HepG2 (cell line): ENCODE data around the gene EDAR. TPM values are rescaled to one million over a fixed set of nuclear protein-coding genes. Genes with fewer than 3 reads are reported as not detected.

Experiments used
- ATAC-seq: fragments of 200-7000 bp; cut with Tn5 transposase; 3 replicates; pipeline ENCODE4 v1.9.1; 2020; ENCODE audit warnings: mild to moderate bottlenecking, moderate library complexity
- BruUV-seq: library from RNA; stranded (reverse); fragments of 400-500 nt; replicated peaks from 2 replicates; lab custom pipeline; 2021; lab: Mats Ljungman, UMichigan
- CTCF ChIA-PET: fragments of 300-600 bp; formaldehyde crosslinking; extraction: SDS; loops from one replicate; lab custom pipeline; 2021; ENCODE audit warnings: low total read pairs, inconsistent platforms, low intra/inter-chr PET ratio; lab: Yijun Ruan, JAX
- POLR2A ChIA-PET: fragments of 350-600 bp; sonication (Branson Sonifier 250); formaldehyde crosslinking; loops from one replicate; lab custom pipeline; 2020; ENCODE audit warnings: antibody characterized with exemption, inconsistent platforms; lab: Yijun Ruan, JAX
- DNase-seq: peaks from one replicate; pipeline ENCODE4 v3.0.0-alpha.2; 2015; ENCODE audit warnings: low spot score
- FAIRE-seq: peaks from 3 replicates; lab custom pipeline; 2011; peaks lifted over from hg19 to GRCh38; lab: Jason Lieb, UNC
- H2AFZ ChIP-seq: one replicate; pipeline ENCODE4 v1.6.1; 2011; ENCODE audit warnings: low read length, inconsistent platforms
- H3K27ac ChIP-seq: fragments of 300-600 bp; 3 replicates; pipeline ENCODE4 v1.8.0; 2011; ENCODE audit warnings: mixed run types, mild to moderate bottlenecking, mixed read lengths, low read length, inconsistent platforms; ENCODE audit not compliant: insufficient read depth; ENCODE audit errors: extremely low read length
- H3K27me3 ChIP-seq, 2 experiments: fragments of 200-600 bp in 1 of 2; 2 replicates in 1 of 2; 3 replicates in 1 of 2; pipeline versions ENCODE4 v1.6.0 to v1.8.0; 2011; ENCODE audit warnings: low read length in 2 of 2, mild to moderate bottlenecking in 2 of 2, moderate library complexity in 2 of 2, inconsistent platforms in 1 of 2; ENCODE audit not compliant: insufficient read depth in 2 of 2, control insufficient read depth in 1 of 2
- H3K36me3 ChIP-seq, 2 experiments: fragments of 200-600 bp in 1 of 2; replicated peaks in 1 of 2; 2 replicates in 1 of 2; 3 replicates in 1 of 2; pipeline versions ENCODE4 v1.5.1 to v1.8.0; 2011; ENCODE audit warnings: low read length in 2 of 2, inconsistent platforms in 1 of 2; ENCODE audit not compliant: insufficient read depth in 2 of 2, control insufficient read depth in 1 of 2
- H3K4me1 ChIP-seq: 2 replicates; pipeline ENCODE4 v1.5.1; 2012; ENCODE audit warnings: low read length, inconsistent platforms; ENCODE audit not compliant: insufficient read depth
- H3K4me2 ChIP-seq: 2 replicates; pipeline ENCODE4 v1.6.0; 2011; ENCODE audit warnings: low read depth, low read length, inconsistent platforms
- H3K4me3 ChIP-seq, 3 experiments: fragments of 200-600 bp in 1 of 3; sonication (generic), shearing (Covaris generic) in 1 of 3; replicated peaks in 1 of 3; 2 replicates each; pipeline ENCODE4 v1.5.1; 2011 to 2016; ENCODE audit warnings: low read length in 3 of 3, inconsistent platforms in 2 of 3, low read depth in 2 of 3, mild to moderate bottlenecking in 2 of 3, control low read depth in 1 of 3, mixed read lengths in 1 of 3; ENCODE audit not compliant: insufficient read depth in 1 of 3
- H3K79me2 ChIP-seq: one replicate; pipeline ENCODE4 v1.6.1; 2011; ENCODE audit warnings: low read length, inconsistent platforms; ENCODE audit not compliant: insufficient read depth
- H3K9ac ChIP-seq: 2 replicates; pipeline ENCODE4 v1.6.0; 2011; ENCODE audit warnings: mild to moderate bottlenecking, low read depth, low read length, inconsistent platforms; ENCODE audit not compliant: insufficient read depth
- H3K9me3 ChIP-seq: 2 replicates; pipeline ENCODE4 v1.5.1; 2012; ENCODE audit warnings: mild to moderate bottlenecking, low read length
- H4K20me1 ChIP-seq: 2 replicates; pipeline ENCODE4 v1.6.0; 2011; ENCODE audit warnings: inconsistent platforms, mild to moderate bottlenecking, low read length, moderate library complexity; ENCODE audit not compliant: insufficient read depth
- ARNT ChIP-seq: fragments of 450-650 bp; IDR thresholded peaks from 2 replicates; pipeline ENCODE4 v1.6.1; 2017
- DDIT3 ChIP-seq: sonication (generic); formaldehyde crosslinking; IDR thresholded peaks from 2 replicates; pipeline ENCODE4 v1.4.0; 2020; ENCODE audit warnings: mild to moderate bottlenecking, missing genetic modification reagents
- DNMT1 ChIP-seq: sonication (generic); formaldehyde crosslinking; IDR thresholded peaks from 2 replicates; pipeline ENCODE4 v1.5.1; 2020; ENCODE audit warnings: mild to moderate bottlenecking, missing genetic modification reagents
- E2F1 ChIP-seq: sonication (generic); formaldehyde crosslinking; IDR thresholded peaks from 2 replicates; pipeline ENCODE4 v1.5.0; 2020; ENCODE audit warnings: missing genetic modification reagents
- FOXP1 ChIP-seq, 2 experiments: fragments of 450-650 bp in 1 of 2; IDR thresholded peaks; 2 replicates each; pipeline ENCODE4 v1.6.1; 2017 to 2018; ENCODE audit warnings: antibody characterized with exemption in 1 of 2
- HNRNPK ChIP-seq: fragments of 200-400 bp; formaldehyde crosslinking; IDR thresholded peaks from 2 replicates; pipeline ENCODE4 v1.6.1; 2018; ENCODE audit warnings: low read length, low read depth, moderate library complexity, mild to moderate bottlenecking; ENCODE audit not compliant: poor library complexity, severe bottlenecking
- HNRNPUL1 ChIP-seq: fragments of 200-400 bp; formaldehyde crosslinking; IDR thresholded peaks from 2 replicates; pipeline ENCODE4 v1.6.1; 2017; ENCODE audit warnings: low read depth, mild to moderate bottlenecking, low read length, moderate library complexity
- MXD3 ChIP-seq: IDR thresholded peaks from 2 replicates; pipeline ENCODE4 v1.6.1; 2016; ENCODE audit warnings: mild to moderate bottlenecking, missing biosample characterization, missing genetic modification reagents
- ZBTB49 ChIP-seq: sonication (generic); formaldehyde crosslinking; IDR thresholded peaks from 2 replicates; pipeline ENCODE4 v1.4.0; 2020; ENCODE audit warnings: missing genetic modification reagents, borderline replicate concordance
- ZNF18 ChIP-seq: sonication (generic); formaldehyde crosslinking; IDR thresholded peaks from 2 replicates; pipeline ENCODE4 v1.8.0; 2022; ENCODE audit warnings: mild to moderate bottlenecking, missing genetic modification reagents; ENCODE audit not compliant: insufficient replicate concordance
- ZNF572 ChIP-seq: sonication (generic); formaldehyde crosslinking; IDR thresholded peaks from 2 replicates; pipeline ENCODE4 v1.5.1; 2020; ENCODE audit warnings: mild to moderate bottlenecking, missing genetic modification reagents
- ZNF607 ChIP-seq: sonication (generic); formaldehyde crosslinking; IDR thresholded peaks from 2 replicates; pipeline ENCODE4 v1.5.1; 2020; ENCODE audit warnings: missing genetic modification reagents, mild to moderate bottlenecking, borderline replicate concordance
- ZNF784 ChIP-seq: sonication (generic); formaldehyde crosslinking; IDR thresholded peaks from 2 replicates; pipeline ENCODE4 v1.5.1; 2020; ENCODE audit warnings: missing genetic modification reagents, mild to moderate bottlenecking, borderline replicate concordance
- WGBS: methylation state at CpG from one replicate; pipeline ENCODE4 v1.1.6; 2017; ENCODE audit warnings: low lambda C conversion rate; 5-methylcytosine and 5-hydroxymethylcytosine counted together
- in situ Hi-C: cut with HindIII; loops from 2 replicates; pipeline ENCODE4 v1.10.0; 2017; ENCODE audit warnings: low pct_unique_long_range_greater_than_20kb; ENCODE audit not compliant: extremely low pct_ligation_motif_present
- intact Hi-C: fragments of 100-400 bp; cut with micrococcal nuclease; formaldehyde crosslinking; loops from one replicate; pipeline ENCODE4 v1.10.0; 2022; ENCODE audit not compliant: unreplicated experiment
- polyA plus RNA-seq, 8 experiments: library from polyadenylated mRNA; depleted of rRNA in 3 of 8; stranded (reverse) in 7 of 8; unstranded in 1 of 8; fragments of >200 nt; fragmentation: Illumina TruSeq in 4 of 8; extraction: Trizol in 4 of 8; gene quantifications; 2 replicates each; pipeline versions ENCODE4 v1.2.1 to v1.2.3, GENCODE V29; 2011 to 2016; ENCODE audit warnings: low read depth in 4 of 8, missing spikeins in 1 of 8, mixed read lengths in 1 of 8; ENCODE audit not compliant: insufficient read depth in 1 of 8
- total RNA-seq, 5 experiments: library from RNA; depleted of rRNA; stranded (reverse); fragments of >200 nt; fragmentation: Illumina TruSeq; extraction: Trizol; gene quantifications; 2 replicates each; pipeline ENCODE4 v1.2.3, GENCODE V29; 2016; ENCODE audit warnings: low read depth in 1 of 5

EDAR gene
- total and polyA plus RNA-seq, 2 of the 13 experiments (the other 11 are each of a cell fraction or from before 2014, with no cell fraction given), result not detected

- no peak overlapping the region for H2AFZ ChIP-seq
- H3K79me2 ChIP-seq, result no peaks in the 10 kb centered on the region
- DNase-seq, result no peak
- in situ Hi-C loops, result no loop called here
- TF ChIP-seq ZNF784 (CRISPR knock-in tag) (no peak), ZNF18 (CRISPR knock-in tag) (no peak), DNMT1 (CRISPR knock-in tag) (no peak), ARNT (no peak), ZNF607 (no peak), ZNF572 (CRISPR knock-in tag) (no peak), HNRNPK (no peak), MXD3 (CRISPR knock-in tag) (no peak), HNRNPUL1 (no peak), DDIT3 (CRISPR knock-in tag) (no peak), FOXP1 (IDR thresholded peaks at IDR 0.05) (no peak), FOXP1 (CRISPR knock-in tag; IDR thresholded peaks at IDR 0.05) (no peak), E2F1 (CRISPR knock-in tag) (no peak), ZBTB49 (no peak)
- TF ChIP-seq, all 625 proteins: peak for 0
- no peak for ATAC-seq
- H3K4me1 ChIP-seq, result peaks cover 8% of the 10 kb centered on the region
- ChIA-PET CTCF (no interaction called here), POLR2A (no interaction called here)
- H4K20me1 ChIP-seq, result no peaks in the 10 kb centered on the region
- H3K9ac ChIP-seq, result no peak overlapping the region
- H3K27ac ChIP-seq, result no peak overlapping the region
- 38% methylated on average over 8 of the region's 8 CpGs for WGBS
- intact Hi-C loops, result no loop called here
- no peaks in the 10 kb centered on the region for H3K36me3 ChIP-seq
- BruUV-seq, result no TSS peak
- H3K4me2 ChIP-seq, result no peak overlapping the region
- FAIRE-seq, result no peak
- H3K9me3 ChIP-seq, result no peaks in the 10 kb centered on the region
- peaks cover 4 to 33% of the 10 kb centered on the region in 2 experiments; a peak in 3 of 5 replicates for H3K27me3 ChIP-seq
- no peak overlapping the region for H3K4me3 ChIP-seq
These were observed 31.0 kb downstream of the EDAR start for GRCh38 chr2:108958002-108958401.
